Limb (tissue), 2 donors: ENCODE results near the gene NOXO1.
"Not testable (repeated sequence)": the region's sequence is repeated elsewhere in the genome, so short reads cannot be mapped to it uniquely, and the experiment has no call there.

Experiments
- DNase-seq, 2 donors: peaks; one replicate each; pipeline ENCODE4 v3.0.0-alpha.2; 2016; ENCODE audit errors: extremely low spot score in 2 of 2

The NOXO1 gene

GRCh38 chr16:2011726-2012125 is 30.5 kb upstream of the NOXO1 start:
- DNase-seq: not testable (repeated sequence)

DNA sequence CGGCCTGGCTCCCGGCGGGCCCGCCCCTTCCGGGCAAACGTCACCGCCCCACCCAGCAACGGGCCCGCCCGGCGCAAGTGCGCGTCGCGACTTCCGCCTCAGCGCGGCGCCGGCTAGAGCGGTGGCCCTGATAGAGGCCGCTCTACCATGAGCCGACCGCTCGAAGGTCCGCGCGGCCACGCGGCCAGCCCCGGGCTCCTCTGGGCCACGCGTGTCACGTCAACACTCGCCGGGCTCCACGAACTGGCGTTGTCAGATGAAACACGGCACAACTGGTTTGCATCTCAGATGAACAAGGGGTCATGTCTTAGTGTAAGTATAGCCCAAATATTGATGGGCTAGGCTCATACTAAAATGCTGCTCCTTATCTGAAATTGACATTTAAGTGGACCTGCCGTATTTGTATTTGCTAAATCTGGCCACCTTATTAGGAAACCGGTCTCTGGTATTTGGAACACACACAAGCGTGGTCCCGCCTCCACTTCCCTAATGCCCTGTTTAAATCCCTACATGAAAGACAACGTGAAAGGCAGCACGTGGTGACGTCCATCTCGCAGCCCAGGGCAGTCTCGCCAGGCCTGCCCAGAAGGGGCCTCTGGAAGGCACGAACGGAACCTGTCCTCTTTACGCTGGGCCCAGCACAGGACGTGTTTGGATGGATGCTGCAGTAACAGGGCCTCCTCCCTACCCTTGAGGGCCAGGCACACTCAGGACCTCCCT is 28.7 kb upstream of the NOXO1 start, which contains the start of gene ZNF598:
ZNF598 (minus strand) TSS at position 31 of the 720 bp plus-strand sequence.
- DNase-seq: peak; percentile 88 to 89

DNA sequence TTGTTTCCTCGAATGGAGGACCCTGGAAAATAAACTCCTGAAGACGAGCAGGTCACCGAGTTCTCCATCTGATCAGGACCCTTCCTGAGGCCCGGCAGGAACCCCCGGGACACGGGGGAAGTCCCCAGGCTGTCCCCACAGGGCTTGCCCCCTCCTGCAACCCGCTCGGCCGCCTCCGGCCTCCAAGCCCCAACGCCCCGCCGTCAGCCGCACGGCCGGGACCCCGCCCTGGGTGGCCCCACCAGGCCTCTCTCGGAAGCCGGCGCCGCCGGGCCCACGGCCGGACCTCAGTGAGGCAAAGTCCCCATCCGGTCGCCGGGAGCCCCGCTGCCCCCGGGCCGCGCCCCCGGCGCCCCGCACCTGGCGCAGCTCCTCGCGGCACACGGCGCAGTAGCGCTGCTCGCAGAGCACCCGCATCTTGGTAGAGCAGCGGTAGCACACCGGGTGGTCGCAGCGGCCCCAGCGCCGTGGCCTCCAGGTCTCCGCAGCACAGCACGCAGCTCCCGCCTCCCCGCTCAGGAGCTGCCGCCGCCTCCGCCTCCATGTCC is 28.0 kb upstream of the NOXO1 start:
- DNase-seq: no peak

- DNase-seq: no peak
Measured at GRCh38 chr16:2008631-2009163, 27.4 kb upstream of the NOXO1 start.

DNA sequence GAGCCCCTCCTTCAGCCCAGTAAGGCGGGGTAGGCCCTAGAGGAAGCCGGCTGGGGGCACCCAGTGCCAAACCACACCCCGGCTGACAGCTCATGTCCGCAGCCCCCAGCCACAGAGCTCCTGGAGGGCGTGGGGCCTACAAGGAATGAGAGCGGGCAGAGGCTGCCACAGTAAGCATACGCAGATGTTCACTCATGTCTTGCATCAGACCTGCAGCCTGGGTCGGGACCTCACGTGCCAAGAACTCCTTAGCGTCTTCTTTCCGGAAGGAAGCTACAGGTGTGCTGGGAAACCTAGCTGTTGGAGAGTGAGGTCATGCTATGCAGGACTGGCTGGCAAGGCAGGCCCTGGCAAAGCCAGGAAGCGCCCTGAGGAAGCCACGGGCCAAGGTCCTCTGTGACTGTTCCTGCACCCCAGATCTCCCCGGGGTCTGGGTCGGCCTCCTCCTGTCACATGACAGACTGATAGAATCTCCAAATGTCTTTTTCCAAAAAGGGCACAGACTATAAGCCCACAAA is 26.8 kb upstream of the NOXO1 start:
- DNase-seq: no peak

GRCh38 chr16:2007081-2007836 is 26.0 kb upstream of the NOXO1 start:
- no peak for DNase-seq

- no peak for DNase-seq
Measured at GRCh38 chr16:2006317-2006716, 25.0 kb upstream of the NOXO1 start.

DNA sequence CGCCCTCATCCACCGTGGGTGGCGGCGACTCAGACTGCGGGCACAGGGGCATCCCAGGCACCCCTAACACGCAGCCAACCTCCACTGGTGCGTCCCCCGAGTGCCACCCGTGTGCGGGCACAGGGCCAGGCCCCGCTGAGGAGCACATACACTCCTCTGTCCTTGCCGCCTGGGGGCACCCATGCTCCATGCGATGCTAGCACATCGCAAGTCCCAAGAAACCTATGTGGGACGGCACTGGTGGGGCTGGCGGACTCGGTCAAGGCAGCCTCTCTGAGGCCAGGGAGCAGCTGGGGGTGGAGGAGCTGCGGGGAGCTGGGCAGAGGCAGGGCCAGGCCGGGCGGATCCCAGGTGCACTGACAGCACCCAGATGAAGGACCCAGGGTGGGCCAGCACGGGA is 24.4 kb upstream of the NOXO1 start:
- no peak for DNase-seq

DNA sequence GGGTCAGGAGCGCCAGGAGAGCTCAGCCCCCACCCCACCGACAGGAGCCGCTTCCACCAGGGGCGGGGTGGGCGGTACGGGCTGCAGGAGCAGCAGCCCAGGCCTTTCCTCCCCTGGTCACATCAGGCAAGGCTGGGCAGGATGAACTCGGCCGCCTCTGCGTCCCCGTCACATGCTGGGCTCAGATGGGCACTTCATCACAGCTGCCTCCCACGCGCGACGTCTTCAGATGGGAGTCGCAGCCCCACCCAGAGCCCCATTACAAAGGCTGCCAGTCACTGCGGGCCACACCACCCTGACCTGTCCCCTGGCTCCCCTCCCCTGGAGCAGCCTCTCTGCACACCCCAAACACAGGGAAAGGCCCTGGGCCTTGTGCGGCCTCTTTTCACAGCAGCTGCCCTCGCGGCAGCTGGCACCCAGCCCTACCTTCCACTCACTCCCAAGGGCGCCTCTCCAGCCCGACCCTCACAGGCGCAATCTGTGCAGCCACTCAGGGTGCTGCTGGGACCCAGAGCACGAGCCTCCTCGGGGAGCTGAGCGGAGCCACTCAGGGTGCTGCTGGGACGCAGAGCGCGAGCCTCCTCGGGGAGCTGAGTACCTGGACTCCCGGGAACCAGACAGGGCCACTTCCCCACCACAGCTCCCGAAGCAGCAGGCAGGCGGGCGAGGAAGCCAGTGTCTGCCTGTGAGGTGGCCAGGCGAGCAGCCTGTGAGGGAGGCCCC is 23.7 kb upstream of the NOXO1 start:
- no peak for DNase-seq

DNA sequence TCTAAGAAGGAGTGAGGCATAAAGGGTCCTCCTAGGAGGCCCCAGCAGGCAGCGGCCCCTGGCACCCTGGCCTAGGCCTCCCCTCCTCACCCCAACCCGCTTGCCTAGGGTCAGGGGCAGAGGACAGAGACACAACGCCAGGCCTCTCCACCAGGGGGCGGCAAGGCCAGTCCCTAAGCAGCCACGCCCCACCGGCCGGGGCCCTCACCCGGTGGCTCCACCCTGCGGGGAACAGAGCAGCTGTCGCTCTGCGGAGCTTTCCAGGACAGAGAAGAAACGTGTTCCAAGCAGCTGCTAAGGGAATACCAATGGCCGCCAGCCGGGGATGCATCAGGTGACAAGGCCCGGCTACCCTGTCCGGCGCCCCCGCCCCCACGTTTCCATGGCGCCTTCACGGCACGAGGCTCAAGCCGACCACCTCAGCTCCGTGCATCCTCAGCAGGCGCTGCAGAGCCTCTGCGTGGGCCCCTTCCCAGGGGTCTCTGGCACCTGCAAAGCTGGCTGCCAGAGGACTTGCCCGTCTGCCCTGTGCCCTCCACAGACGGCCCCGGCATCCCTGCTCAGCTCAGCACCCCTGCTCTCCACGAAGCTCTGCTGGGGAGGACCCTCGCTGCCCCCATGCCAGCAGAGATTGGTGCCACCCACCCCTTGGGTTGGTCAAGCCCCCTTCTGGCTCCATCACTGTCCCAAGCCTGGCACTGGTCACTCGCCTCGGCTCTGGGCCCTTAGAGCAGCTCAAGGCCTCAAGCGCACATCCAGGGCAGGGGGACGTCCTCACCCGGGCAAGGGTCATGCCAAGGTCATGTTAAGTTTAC is 22.8 kb upstream of the NOXO1 start:
- DNase-seq: peak; percentile 90

- DNase-seq: no peak
Measured at GRCh38 chr16:2003231-2003826, 22.1 kb upstream of the NOXO1 start.

GRCh38 chr16:2002406-2003230 is 21.3 kb upstream of the NOXO1 start:
- peak in 1 of 2 donors; percentile 28 for DNase-seq

DNA sequence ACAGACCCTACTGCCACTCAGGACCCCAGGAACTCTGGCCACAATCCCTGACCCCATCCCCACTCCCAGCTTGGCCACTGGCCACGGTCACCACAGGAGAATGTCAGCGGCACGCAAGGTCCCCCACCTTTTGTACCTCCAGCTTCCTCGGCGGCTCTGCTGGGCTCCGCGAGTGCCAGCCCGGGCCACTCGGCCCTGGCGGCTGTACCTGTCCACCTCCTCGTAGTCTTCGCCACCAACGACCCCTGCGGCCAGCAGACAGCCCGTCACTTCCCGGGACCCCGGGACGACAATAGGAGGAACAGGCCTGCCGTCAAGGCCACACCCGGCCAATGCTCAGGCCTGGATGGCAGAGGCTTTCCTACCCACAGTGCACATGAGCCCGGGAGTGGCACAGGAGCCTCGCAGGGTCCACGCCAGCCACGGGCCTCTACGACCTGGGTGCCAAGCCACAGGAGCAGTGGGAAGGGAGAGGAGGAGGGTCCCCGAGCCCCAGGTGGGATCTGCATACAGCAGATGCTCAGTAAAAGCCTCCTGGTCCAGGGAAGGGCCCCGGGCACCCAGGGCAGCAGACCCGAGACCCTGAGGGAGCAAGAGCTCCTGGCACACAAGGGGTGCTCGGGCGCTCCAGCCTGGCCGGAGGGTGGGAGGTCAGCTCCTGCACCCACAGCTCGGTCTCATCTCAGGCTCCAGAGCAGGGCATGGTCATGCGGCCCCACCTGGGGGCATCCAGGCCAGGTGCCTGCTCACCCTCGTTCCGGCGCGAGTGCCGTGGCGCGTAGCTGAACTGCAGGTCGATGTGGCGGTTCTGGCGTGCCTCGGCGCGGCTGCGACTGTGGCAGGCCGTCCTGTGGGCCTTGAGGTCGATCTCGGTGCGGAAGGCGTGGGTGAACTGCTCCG is 20.4 kb upstream of the NOXO1 start:
- no peak for DNase-seq

- DNase-seq: no peak
Measured at GRCh38 chr16:2001035-2001434, 19.8 kb upstream of the NOXO1 start.

DNA sequence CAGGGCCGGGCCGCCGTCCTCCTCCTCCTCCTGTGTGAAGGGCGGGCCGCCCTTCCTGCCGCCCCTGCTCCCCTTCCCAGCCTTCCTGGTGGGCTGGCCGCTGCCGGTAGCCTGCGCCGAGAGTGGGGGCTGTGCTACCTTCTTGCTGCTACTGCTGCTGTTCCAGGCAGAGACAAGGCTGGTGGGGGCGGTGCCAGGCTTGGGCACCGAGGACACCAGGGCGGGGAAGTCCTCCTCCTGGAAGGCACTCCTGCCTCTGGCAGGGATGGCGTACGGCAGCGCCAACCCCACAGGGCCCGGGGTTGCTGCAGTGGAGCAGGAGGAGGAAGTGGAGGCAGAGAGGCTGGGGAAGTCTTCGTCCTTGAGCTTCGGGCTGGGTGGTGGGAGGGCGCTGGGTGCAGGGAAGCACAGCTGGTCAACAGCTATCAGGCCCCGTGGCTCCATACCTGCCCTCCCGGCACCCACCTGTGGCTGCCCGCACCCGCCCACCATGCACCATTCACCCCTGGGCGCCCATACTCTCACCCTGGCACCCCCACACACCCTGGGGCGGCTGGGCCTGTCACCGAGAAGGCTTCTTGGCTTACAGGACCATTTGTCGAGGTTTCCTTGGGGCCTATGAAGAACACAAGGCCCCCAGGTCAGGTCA is 18.7 kb upstream of the NOXO1 start:
- DNase-seq: no peak

GRCh38 chr16:1998852-1999801 is 17.9 kb upstream of the NOXO1 start:
- DNase-seq: no peak
